ENCODE measurements around the gene ISCA2.

- TF ChIP-seq FOXA1 (IDR thresholded peaks at IDR 0.05) = no peak
- no peak for TF ChIP-seq TARDBP (IDR thresholded peaks at IDR 0.05)
- no peak for TF ChIP-seq SUZ12 (IDR thresholded peaks at IDR 0.05)
- TF ChIP-seq L3MBTL2 (conservative IDR thresholded peaks at IDR 0.05) = no peak
- TF ChIP-seq FOXK2 (IDR thresholded peaks at IDR 0.05) = no peak
- no peak for TF ChIP-seq HDGF (IDR thresholded peaks at IDR 0.05; ENCODE audit: borderline replicate concordance)
- TF ChIP-seq BHLHE40 (IDR thresholded peaks at IDR 0.05; ENCODE audit: borderline replicate concordance) = no peak
- TF ChIP-seq LEF1 (IDR thresholded peaks at IDR 0.05; ENCODE audit: borderline replicate concordance) = no peak
- TF ChIP-seq FOXM1 (IDR thresholded peaks at IDR 0.05; ENCODE audit: borderline replicate concordance) = no peak
- TF ChIP-seq ARNT (IDR thresholded peaks at IDR 0.05) = no peak
- no peak for TF ChIP-seq CTBP1 (IDR thresholded peaks at IDR 0.05; ENCODE audit: borderline replicate concordance)
- no peak for TF ChIP-seq ELF4 (IDR thresholded peaks at IDR 0.05)
- no peak for TF ChIP-seq PKNOX1 (IDR thresholded peaks at IDR 0.05)
Observed at GRCh38 chr14:74475678-74476077, 17.9 kb upstream of the ISCA2 start.

All from HEK293T (cell line).